OCI-LY1 (cell line): Measurements from ENCODE around the gene EVC.

ENCODE experiments used
- H2AFZ ChIP-seq: fragments of 200-600 bp; sonication (generic), shearing (Covaris generic); 2 replicates; pipeline ENCODE4 v1.6.0; 2014; ENCODE audit warnings: antibody characterized with exemption, mild to moderate bottlenecking, low read length
- H3F3A ChIP-seq: fragments of 200-600 bp; sonication (generic), shearing (Covaris generic); 2 replicates; pipeline ENCODE4 v1.6.0; 2014; ENCODE audit warnings: mild to moderate bottlenecking, antibody characterized with exemption, low read length, moderate library complexity; ENCODE audit not compliant: insufficient read depth
- H3K27ac ChIP-seq: fragments of 200-600 bp; sonication (generic); 2 replicates; pipeline ENCODE4 v1.5.1; 2014; ENCODE audit warnings: low read length, mixed run types, mild to moderate bottlenecking, low read depth; ENCODE audit not compliant: poor library complexity, severe bottlenecking
- H3K27me3 ChIP-seq: fragments of 200-600 bp; sonication (generic); 2 replicates; pipeline ENCODE4 v1.6.0; 2014; ENCODE audit warnings: antibody characterized with exemption, mild to moderate bottlenecking, low read length, moderate library complexity; ENCODE audit not compliant: insufficient read depth
- H3K36me3 ChIP-seq: fragments of 200-600 bp; sonication (generic); 2 replicates; pipeline ENCODE4 v1.6.1; 2014; ENCODE audit warnings: mild to moderate bottlenecking, antibody characterized with exemption, low read length, moderate library complexity, mixed read lengths; ENCODE audit not compliant: insufficient read depth
- H3K4me1 ChIP-seq: fragments of 200-600 bp; sonication (generic); 2 replicates; pipeline ENCODE4 v1.5.1; 2014; ENCODE audit warnings: mild to moderate bottlenecking, low read length, moderate library complexity; ENCODE audit not compliant: insufficient read depth, severe bottlenecking
- H3K4me2 ChIP-seq: fragments of 200-600 bp; sonication (generic), shearing (Covaris generic); 2 replicates; pipeline ENCODE4 v1.6.1; 2014; ENCODE audit warnings: low read length
- H3K4me3 ChIP-seq: fragments of 200-600 bp; sonication (generic); 2 replicates; pipeline ENCODE4 v1.5.1; 2014; ENCODE audit warnings: low read length, low read depth, mild to moderate bottlenecking, mixed read lengths; ENCODE audit not compliant: poor library complexity, severe bottlenecking
- H3K79me2 ChIP-seq: fragments of 200-600 bp; shearing (Covaris generic); 2 replicates; pipeline ENCODE4 v1.6.1; 2016; ENCODE audit warnings: mixed run types, low read length, mixed read lengths; ENCODE audit not compliant: insufficient read depth
- H3K9ac ChIP-seq: fragments of 200-600 bp; sonication (generic), shearing (Covaris generic); 2 replicates; pipeline ENCODE4 v1.6.1; 2014; ENCODE audit warnings: mild to moderate bottlenecking, low read length, mixed read lengths
- H3K9me2 ChIP-seq: fragments of 200-600 bp; sonication (generic), shearing (Covaris generic); 2 replicates; pipeline ENCODE4 v1.6.1; 2014; ENCODE audit warnings: low read depth, mild to moderate bottlenecking, low read length, mixed read lengths
- H3K9me3 ChIP-seq: fragments of 200-600 bp; shearing (Covaris generic); 2 replicates; pipeline ENCODE4 v1.6.1; 2014; ENCODE audit warnings: low read length, mixed read lengths
- H4K20me1 ChIP-seq: fragments of 200-600 bp; sonication (generic), shearing (Covaris generic); 2 replicates; pipeline ENCODE4 v1.6.0; 2016; ENCODE audit warnings: mild to moderate bottlenecking, low read length; ENCODE audit not compliant: insufficient read depth
- EZH2 ChIP-seq: fragments of 200-600 bp; sonication (generic), shearing (Covaris generic); IDR thresholded peaks from 2 replicates; pipeline ENCODE4 v1.8.0; 2017; ENCODE audit warnings: borderline replicate concordance, mixed run types, mild to moderate bottlenecking, antibody characterized with exemption, low read length, moderate library complexity, mixed read lengths
- TF ChIP-seq, protein P1 (sequence below): fragments of 200-600 bp; sonication (generic), shearing (Covaris generic); IDR thresholded peaks from 2 replicates; pipeline ENCODE4 v1.5.1; 2017; ENCODE audit warnings: mild to moderate bottlenecking, antibody characterized with exemption, low read length, moderate library complexity, mixed read lengths

Gene EVC

DNA sequence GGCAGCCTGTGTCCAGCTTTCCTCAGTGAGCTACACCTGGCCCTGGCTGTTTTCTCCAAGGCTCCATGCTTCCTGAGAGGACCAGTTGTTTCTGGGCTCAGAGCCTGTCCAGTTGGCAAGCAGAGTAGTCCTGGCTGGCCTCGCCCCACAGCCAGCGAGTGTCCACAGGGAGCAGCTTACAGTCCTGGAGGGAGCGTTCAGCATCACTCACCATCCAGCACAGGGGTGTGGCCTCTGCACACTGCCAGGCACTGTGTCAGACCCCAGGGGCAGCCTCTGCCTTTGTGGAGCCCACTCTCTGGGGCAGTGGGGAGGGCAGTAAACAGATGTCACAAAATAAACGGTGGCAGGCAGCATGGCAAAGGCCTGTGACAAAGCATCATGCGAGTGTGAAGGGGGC lies 23.9 kb downstream of the EVC start:
- Histone ChIP-seq H4K20me1 (no peaks in the 10 kb centered on the region), H3K27ac (no peak overlapping the region), H3K9ac (no peak overlapping the region), H3K27me3 (no peaks in the 10 kb centered on the region), H2AFZ (no peak overlapping the region), H3K4me3 (no peak overlapping the region), H3F3A (no peaks in the 10 kb centered on the region), H3K9me2 (no peaks in the 10 kb centered on the region), H3K4me2 (no peak overlapping the region), H3K79me2 (no peaks in the 10 kb centered on the region), H3K4me1 (no peaks in the 10 kb centered on the region), H3K36me3 (peaks cover 9% of the 10 kb centered on the region; the same call in 1 of the 2 replicates), H3K9me3 (no peaks in the 10 kb centered on the region)
- TF ChIP-seq EZH2: no peak
- TF ChIP-seq, protein P1, sequence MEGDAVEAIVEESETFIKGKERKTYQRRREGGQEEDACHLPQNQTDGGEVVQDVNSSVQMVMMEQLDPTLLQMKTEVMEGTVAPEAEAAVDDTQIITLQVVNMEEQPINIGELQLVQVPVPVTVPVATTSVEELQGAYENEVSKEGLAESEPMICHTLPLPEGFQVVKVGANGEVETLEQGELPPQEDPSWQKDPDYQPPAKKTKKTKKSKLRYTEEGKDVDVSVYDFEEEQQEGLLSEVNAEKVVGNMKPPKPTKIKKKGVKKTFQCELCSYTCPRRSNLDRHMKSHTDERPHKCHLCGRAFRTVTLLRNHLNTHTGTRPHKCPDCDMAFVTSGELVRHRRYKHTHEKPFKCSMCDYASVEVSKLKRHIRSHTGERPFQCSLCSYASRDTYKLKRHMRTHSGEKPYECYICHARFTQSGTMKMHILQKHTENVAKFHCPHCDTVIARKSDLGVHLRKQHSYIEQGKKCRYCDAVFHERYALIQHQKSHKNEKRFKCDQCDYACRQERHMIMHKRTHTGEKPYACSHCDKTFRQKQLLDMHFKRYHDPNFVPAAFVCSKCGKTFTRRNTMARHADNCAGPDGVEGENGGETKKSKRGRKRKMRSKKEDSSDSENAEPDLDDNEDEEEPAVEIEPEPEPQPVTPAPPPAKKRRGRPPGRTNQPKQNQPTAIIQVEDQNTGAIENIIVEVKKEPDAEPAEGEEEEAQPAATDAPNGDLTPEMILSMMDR: no peak

DNA sequence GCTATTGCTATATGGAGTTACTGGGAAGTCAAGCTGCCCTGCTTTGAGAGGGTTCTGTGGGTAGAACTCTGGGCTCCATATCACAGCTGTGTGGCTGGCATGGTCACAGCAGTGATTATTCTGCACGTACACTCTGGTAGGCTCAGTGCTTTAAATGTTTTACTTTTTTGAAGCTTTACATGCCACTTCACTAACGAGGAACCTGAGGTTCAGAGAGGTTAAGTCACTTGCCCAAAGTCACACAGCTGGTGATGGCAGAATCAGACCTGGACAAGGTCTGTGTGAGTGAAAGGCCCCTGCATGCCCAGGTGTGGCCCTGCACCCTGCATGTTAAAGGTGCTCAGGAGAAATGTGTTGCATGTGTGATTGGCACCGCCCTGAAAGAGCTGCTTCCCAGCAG lies 24.5 kb downstream of the EVC start:
- TF ChIP-seq EZH2: no peak
- TF ChIP-seq, protein P1: no peak
- no peaks in the 10 kb centered on the region for H3K9me3 ChIP-seq

DNA sequence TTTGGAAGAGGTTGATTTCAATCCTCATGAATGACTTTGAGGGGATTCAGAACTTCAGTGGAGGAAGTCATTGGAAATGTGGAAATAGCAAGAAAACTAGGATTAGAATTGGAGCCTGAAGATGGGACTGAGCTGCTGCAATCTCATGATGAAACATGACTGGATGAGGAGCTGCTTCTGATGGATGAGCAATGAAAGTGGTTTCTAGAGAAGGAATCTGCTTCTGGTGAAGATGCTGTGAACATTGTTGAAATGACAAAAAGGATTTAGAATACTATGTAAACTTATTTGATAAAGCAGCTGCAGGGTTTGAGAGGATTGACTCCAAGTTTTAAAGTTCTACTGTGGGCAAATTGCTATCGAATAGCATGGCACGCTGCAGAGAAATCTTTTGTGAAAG lies 27.1 kb downstream of the EVC start:
- H3K4me1 ChIP-seq: no peaks in the 10 kb centered on the region

More for the DNA sequence above, 24.5 kb downstream of the EVC start:
- Histone ChIP-seq H3K9ac (no peak overlapping the region), H3K4me3 (no peak overlapping the region), H3F3A (no peaks in the 10 kb centered on the region), H3K9me2 (no peaks in the 10 kb centered on the region), H3K27ac (no peak overlapping the region), H4K20me1 (no peaks in the 10 kb centered on the region), H3K4me1 (no peaks in the 10 kb centered on the region), H2AFZ (no peak overlapping the region), H3K4me2 (no peak overlapping the region), H3K27me3 (no peaks in the 10 kb centered on the region), H3K79me2 (no peaks in the 10 kb centered on the region), H3K36me3 (peaks cover 9% of the 10 kb centered on the region; the same call in 1 of the 2 replicates)

More for the DNA sequence above, 27.1 kb downstream of the EVC start:
- Histone ChIP-seq H3K9me2 (no peaks in the 10 kb centered on the region), H3K4me3 (no peak overlapping the region), H4K20me1 (no peaks in the 10 kb centered on the region), H3K4me2 (no peak overlapping the region), H3K9ac (no peak overlapping the region), H2AFZ (no peak overlapping the region), H3K27ac (no peak overlapping the region), H3K9me3 (no peaks in the 10 kb centered on the region), H3F3A (no peaks in the 10 kb centered on the region), H3K27me3 (no peaks in the 10 kb centered on the region), H3K36me3 (peaks cover 16% of the 10 kb centered on the region), H3K79me2 (no peaks in the 10 kb centered on the region)
- TF ChIP-seq, protein P1: no peak
- no peak for TF ChIP-seq EZH2
